HEK293 (cell line): ENCODE data around the gene TNIP1.

Experiments
- CTCF ChIA-PET: fragments of 350-600 bp; formaldehyde crosslinking; extraction: SDS; loops from one replicate; lab custom pipeline; 2021; ENCODE audit warnings: antibody characterized with exemption; lab: Yijun Ruan, JAX
- POLR2A ChIA-PET: fragments of 300-600 bp; formaldehyde crosslinking; extraction: SDS; loops from one replicate; lab custom pipeline; 2020; ENCODE audit warnings: antibody characterized with exemption, inconsistent platforms; lab: Yijun Ruan, JAX
- H3K27ac ChIP-seq: fragments of 200-500 bp; sonication (Bioruptor generic); 2 replicates; pipeline ENCODE4 v1.5.1; 2014; ENCODE audit warnings: low read depth, low read length, control low read depth, inconsistent platforms; ENCODE audit errors: extremely low read depth
- H3K36me3 ChIP-seq, 2 experiments: fragments of 200-500 bp in 1 of 2; sonication (Bioruptor generic) in 1 of 2; 1 replicate in 1 of 2; 2 replicates in 1 of 2; pipeline ENCODE4 v1.5.1; 2014 to 2017; ENCODE audit warnings: inconsistent platforms in 2 of 2, low read length in 2 of 2; ENCODE audit not compliant: control insufficient read depth in 2 of 2, insufficient read depth in 1 of 2
- H3K4me1 ChIP-seq: fragments of 200-500 bp; sonication (Bioruptor generic); 2 replicates; pipeline ENCODE4 v1.5.1; 2014; ENCODE audit warnings: mild to moderate bottlenecking, low read length, inconsistent platforms; ENCODE audit not compliant: control insufficient read depth, insufficient read depth
- H3K4me3 ChIP-seq: 2 replicates; pipeline ENCODE4 v1.5.1; 2011; ENCODE audit warnings: low read depth, mild to moderate bottlenecking, control low read depth, low read length, moderate library complexity
- H3K9me3 ChIP-seq: fragments of 200-500 bp; sonication (Bioruptor generic); 2 replicates; pipeline ENCODE4 v1.5.1; 2014; ENCODE audit warnings: low read depth, low read length, inconsistent platforms; ENCODE audit not compliant: control insufficient read depth, insufficient read depth
- FEZF1 ChIP-seq: fragments of 450-650 bp; formaldehyde crosslinking; IDR thresholded peaks from 2 replicates; pipeline ENCODE4 v1.5.1; 2016; ENCODE audit warnings: missing biosample characterization, missing genetic modification characterization
- GFI1B ChIP-seq: fragments of 450-650 bp; formaldehyde crosslinking; IDR thresholded peaks from 2 replicates; pipeline ENCODE4 v1.5.1; 2016; ENCODE audit warnings: missing biosample characterization, missing genetic modification characterization
- GLIS1 ChIP-seq: fragments of 450-650 bp; formaldehyde crosslinking; IDR thresholded peaks from 2 replicates; pipeline ENCODE4 v1.5.1; 2016; ENCODE audit warnings: missing biosample characterization, missing genetic modification characterization
- HOXA7 ChIP-seq: sonication (generic); formaldehyde crosslinking; IDR thresholded peaks from 2 replicates; pipeline ENCODE4 v1.8.1; 2022; ENCODE audit warnings: missing genetic modification reagents, borderline replicate concordance
- KLF1 ChIP-seq: fragments of 450-650 bp; formaldehyde crosslinking; IDR thresholded peaks from 2 replicates; pipeline ENCODE4 v1.5.1; 2016; ENCODE audit warnings: missing biosample characterization, missing genetic modification characterization
- KLF9 ChIP-seq: fragments of 450-650 bp; formaldehyde crosslinking; IDR thresholded peaks from 2 replicates; pipeline ENCODE4 v1.5.1; 2016; ENCODE audit warnings: missing biosample characterization, missing genetic modification characterization, low read depth
- SP3 ChIP-seq: fragments of 450-650 bp; formaldehyde crosslinking; IDR thresholded peaks from 2 replicates; pipeline ENCODE4 v1.5.1; 2016; ENCODE audit warnings: missing biosample characterization, missing genetic modification characterization
- SP7 ChIP-seq: fragments of 450-650 bp; formaldehyde crosslinking; IDR thresholded peaks from 2 replicates; pipeline ENCODE4 v1.5.1; 2016; ENCODE audit warnings: missing biosample characterization, missing genetic modification characterization
- ZBTB10 ChIP-seq: fragments of 450-650 bp; formaldehyde crosslinking; IDR thresholded peaks from 2 replicates; pipeline ENCODE4 v1.5.1; 2016; ENCODE audit warnings: missing biosample characterization, missing genetic modification characterization
- ZBTB26 ChIP-seq: fragments of 450-650 bp; formaldehyde crosslinking; optimal IDR thresholded peaks from 2 replicates; pipeline ENCODE3; 2016; ENCODE audit warnings: missing biosample characterization, mild to moderate bottlenecking, missing genetic modification characterization
- ZBTB7A ChIP-seq: fragments of 450-650 bp; formaldehyde crosslinking; IDR thresholded peaks from 2 replicates; pipeline ENCODE4 v1.5.1; 2016; ENCODE audit warnings: low read depth, missing biosample characterization, missing genetic modification characterization
- ZFP37 ChIP-seq: fragments of 450-650 bp; formaldehyde crosslinking; IDR thresholded peaks from 2 replicates; pipeline ENCODE4 v1.5.1; 2016; ENCODE audit warnings: missing biosample characterization, missing genetic modification characterization
- ZFP41 ChIP-seq: fragments of 450-650 bp; formaldehyde crosslinking; IDR thresholded peaks from 2 replicates; pipeline ENCODE4 v1.5.1; 2016; ENCODE audit warnings: missing biosample characterization, missing genetic modification characterization, borderline replicate concordance
- ZNF133 ChIP-seq: fragments of 450-650 bp; formaldehyde crosslinking; IDR thresholded peaks from 2 replicates; pipeline ENCODE4 v1.5.1; 2016; ENCODE audit warnings: missing biosample characterization, missing genetic modification characterization
- ZNF138 ChIP-seq: fragments of 450-650 bp; formaldehyde crosslinking; IDR thresholded peaks from 2 replicates; pipeline ENCODE4 v1.5.1; 2016; ENCODE audit warnings: missing biosample characterization, missing genetic modification characterization, borderline replicate concordance
- ZNF239 ChIP-seq: fragments of 450-650 bp; formaldehyde crosslinking; IDR thresholded peaks from 2 replicates; pipeline ENCODE4 v1.5.1; 2016; ENCODE audit warnings: missing biosample characterization, missing genetic modification characterization
- ZNF433 ChIP-seq: fragments of 450-650 bp; formaldehyde crosslinking; IDR thresholded peaks from 2 replicates; pipeline ENCODE4 v1.5.1; 2016; ENCODE audit warnings: missing biosample characterization, missing genetic modification characterization, low read depth
- ZNF521 ChIP-seq: fragments of 450-650 bp; formaldehyde crosslinking; IDR thresholded peaks from 2 replicates; pipeline ENCODE4 v1.5.1; 2017; ENCODE audit warnings: missing biosample characterization, mild to moderate bottlenecking, missing genetic modification characterization
- ZNF701 ChIP-seq: fragments of 450-650 bp; formaldehyde crosslinking; IDR thresholded peaks from 2 replicates; pipeline ENCODE4 v1.5.1; 2016; ENCODE audit warnings: missing biosample characterization, missing genetic modification characterization
- ZNF777 ChIP-seq: fragments of 450-650 bp; formaldehyde crosslinking; IDR thresholded peaks from 2 replicates; pipeline ENCODE4 v1.5.1; 2017; ENCODE audit warnings: missing biosample characterization, missing genetic modification characterization, borderline replicate concordance
- ZXDB ChIP-seq: fragments of 450-650 bp; formaldehyde crosslinking; IDR thresholded peaks from 2 replicates; pipeline ENCODE4 v1.5.1; 2016; ENCODE audit warnings: missing biosample characterization, missing genetic modification characterization

Gene TNIP1

GRCh38 chr5:151110122-151110681, 29.4 kb upstream of the TNIP1 start:
- no peaks in the 10 kb centered on the region for H3K9me3 ChIP-seq
- no peak overlapping the region for H3K27ac ChIP-seq
- no peak overlapping the region for H3K4me3 ChIP-seq
- H3K36me3 ChIP-seq: peaks cover 14 to 80% of the 10 kb centered on the region in 2 experiments; a peak in 2 of 3 replicates
- ChIA-PET POLR2A (no interaction called here), CTCF (interaction anchor here (0.8 to 2.2 kb wide), 3 partner anchors 16 to 128 kb away, joined by 4 to 10 read pairs (median 7); no protein-coding TSS in a partner anchor)
- TF ChIP-seq KLF9 (no peak), ZNF239 (tag by site-specific recombination) (no peak), KLF1 (no peak), SP7 (no peak), ZNF777 (tag by site-specific recombination) (no peak)
- no peaks in the 10 kb centered on the region for H3K4me1 ChIP-seq

GRCh38 chr5:151108566-151108965, 27.7 kb upstream of the TNIP1 start:
- Histone ChIP-seq H3K4me1 (no peaks in the 10 kb centered on the region), H3K4me3 (no peak overlapping the region), H3K36me3 (peaks cover 11 to 87% of the 10 kb centered on the region in 2 experiments; a peak in 2 of 3 replicates), H3K9me3 (no peaks in the 10 kb centered on the region), H3K27ac (no peak overlapping the region)
- ChIA-PET CTCF (interaction anchor here (0.7 to 2.2 kb wide), 3 partner anchors 56 to 528 kb away, joined by 3 to 7 read pairs (median 4); no protein-coding TSS in a partner anchor), POLR2A (no interaction called here)
- no peak for TF ChIP-seq ZNF701 (tag by site-specific recombination)
- TF ChIP-seq ZNF433 (tag by site-specific recombination): no peak
- no peak for TF ChIP-seq GFI1B
- no peak for TF ChIP-seq ZNF521 (tag by site-specific recombination)
- no peak for TF ChIP-seq HOXA7 (CRISPR knock-in tag)
- no peak for TF ChIP-seq ZBTB7A
- TF ChIP-seq ZBTB26 (tag by site-specific recombination): no peak
- no peak for TF ChIP-seq SP3 (tag by site-specific recombination)
- TF ChIP-seq ZNF138 (tag by site-specific recombination): no peak

GRCh38 chr5:151107738-151108520, 27.1 kb upstream of the TNIP1 start:
- TF ChIP-seq GLIS1 (tag by site-specific recombination) (peak; percentile 39; the same call in 1 of the 2 replicates), ZFP41 (tag by site-specific recombination) (no peak)
- Histone ChIP-seq H3K4me1 (no peaks in the 10 kb centered on the region), H3K4me3 (no peak overlapping the region), H3K9me3 (no peaks in the 10 kb centered on the region), H3K27ac (no peak overlapping the region), H3K36me3 (peaks cover 10 to 88% of the 10 kb centered on the region in 2 experiments; a peak in 2 of 3 replicates)
- ChIA-PET POLR2A (no interaction called here), CTCF (interaction anchor here (0.6 to 2.2 kb wide), 6 partner anchors 10 to 527 kb away, joined by 3 to 7 read pairs (median 4); no protein-coding TSS in a partner anchor)

- H3K9me3 ChIP-seq: no peaks in the 10 kb centered on the region
- H3K4me1 ChIP-seq: no peaks in the 10 kb centered on the region
- CTCF ChIA-PET: interaction anchor here (0.6 to 2.2 kb wide), 4 partner anchors 11 to 293 kb away, joined by 3 to 7 read pairs (median 3); no protein-coding TSS in a partner anchor
- no peak overlapping the region for H3K4me3 ChIP-seq
- POLR2A ChIA-PET: no interaction called here
- H3K36me3 ChIP-seq: peaks cover 10 to 91% of the 10 kb centered on the region in 2 experiments; a peak in 2 of 3 replicates
- no peak overlapping the region for H3K27ac ChIP-seq
- TF ChIP-seq ZFP37 (tag by site-specific recombination) (no peak), ZBTB10 (no peak), ZNF133 (tag by site-specific recombination) (no peak), FEZF1 (tag by site-specific recombination) (no peak), ZXDB (tag by site-specific recombination) (no peak)
These were observed 26.2 kb upstream of the TNIP1 start for GRCh38 chr5:151107084-151107483.
